ENCODE data around the gene DCD. TPM values are rescaled to one million over a fixed set of nuclear protein-coding genes. Genes with fewer than 3 reads are reported as not detected.
"Not testable (repeated sequence)": the region's sequence is repeated elsewhere in the genome, so short reads cannot be mapped to it uniquely, and the experiment has no call there.

DCD gene
- total RNA-seq, 2 experiments from 2014 or later, result not detected

DNA sequence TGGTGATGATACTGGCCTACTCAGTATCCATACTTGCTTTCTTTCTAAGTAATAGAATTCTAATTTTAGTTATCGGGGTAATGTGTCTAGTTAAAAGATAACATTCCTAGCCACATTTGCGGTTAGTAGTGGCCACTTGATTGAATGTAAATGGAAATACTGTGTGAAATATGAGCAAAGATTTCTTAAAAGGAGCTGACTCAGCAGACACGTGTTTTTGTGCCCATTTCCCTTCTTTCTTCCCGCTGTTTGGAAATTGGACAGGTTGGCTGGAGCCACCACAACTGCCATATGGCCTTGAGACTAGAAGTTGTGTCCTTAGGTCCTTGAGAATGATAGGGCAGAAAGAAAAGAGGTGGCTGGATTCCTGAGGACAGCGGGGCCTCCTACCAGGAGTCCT is 19.8 kb upstream of the DCD start:
- Mint-ChIP-seq H3K4me1 (ENCODE audit: low read depth) (no peaks in the 10 kb centered on the region), H3K27me3 (ENCODE audit: low read depth) (peaks cover 22% of the 10 kb centered on the region), H3K9me3 (ENCODE audit: insufficient read depth) (no peaks in the 10 kb centered on the region), H3K4me3 (no peak overlapping the region), H3K27ac (no peak overlapping the region), H3K36me3 (ENCODE audit: low read depth) (no peaks in the 10 kb centered on the region)
- POLR2A ChIA-PET, result no interaction called here
- CTCF ChIA-PET, result interaction anchor here (1.8 kb wide), 1 partner anchor 9 kb away, joined by 7 read pairs; no protein-coding TSS in a partner anchor
- no peak for ATAC-seq
- DNase-seq, result no peak

GRCh38 chr12:54666008-54666407 is 17.8 kb upstream of the DCD start:
- ChIA-PET CTCF (no interaction called here), POLR2A (no interaction called here)
- peaks cover 17% of the 10 kb centered on the region for H3K27me3 Mint-ChIP-seq (ENCODE audit: low read depth)
- no peaks in the 10 kb centered on the region for H3K36me3 Mint-ChIP-seq (ENCODE audit: low read depth)
- H3K9me3 Mint-ChIP-seq (ENCODE audit: insufficient read depth), result no peaks in the 10 kb centered on the region
- H3K4me3 Mint-ChIP-seq, result no peak overlapping the region
- no peak for ATAC-seq
- H3K27ac Mint-ChIP-seq, result no peak overlapping the region
- H3K4me1 Mint-ChIP-seq (ENCODE audit: low read depth), result no peaks in the 10 kb centered on the region
- DNase-seq, result no peak

- ATAC-seq; CTCF ChIA-PET; POLR2A ChIA-PET; DNase-seq; H3K4me3 Mint-ChIP-seq; H3K36me3 Mint-ChIP-seq (ENCODE audit: low read depth); H3K27ac Mint-ChIP-seq; H3K4me1 Mint-ChIP-seq (ENCODE audit: low read depth); H3K9me3 Mint-ChIP-seq (ENCODE audit: insufficient read depth): not testable (repeated sequence)
- H3K27me3 Mint-ChIP-seq (ENCODE audit: low read depth), result peaks cover 12% of the 10 kb centered on the region
These were observed 17.0 kb upstream of the DCD start for GRCh38 chr12:54665022-54665635.

- Mint-ChIP-seq H3K36me3 (ENCODE audit: low read depth) (no peaks in the 10 kb centered on the region), H3K9me3 (ENCODE audit: insufficient read depth) (no peaks in the 10 kb centered on the region), H3K4me1 (ENCODE audit: low read depth) (no peaks in the 10 kb centered on the region), H3K4me3 (no peak overlapping the region), H3K27ac (no peak overlapping the region), H3K27me3 (ENCODE audit: low read depth) (peaks cover 5% of the 10 kb centered on the region)
- ChIA-PET CTCF (no interaction called here), POLR2A (no interaction called here)
- DNase-seq (no peak), ATAC-seq (no peak)
These were observed 15.4 kb upstream of the DCD start for GRCh38 chr12:54663603-54664002.

GRCh38 chr12:54662026-54662425 is 13.9 kb upstream of the DCD start:
- POLR2A ChIA-PET, result no interaction called here
- H3K27ac Mint-ChIP-seq, result no peak overlapping the region
- ATAC-seq (no peak), DNase-seq (no peak)
- H3K4me1 Mint-ChIP-seq (ENCODE audit: low read depth), result no peaks in the 10 kb centered on the region
- peaks cover 5% of the 10 kb centered on the region for H3K27me3 Mint-ChIP-seq (ENCODE audit: low read depth)
- H3K9me3 Mint-ChIP-seq (ENCODE audit: insufficient read depth), result no peaks in the 10 kb centered on the region
- no peaks in the 10 kb centered on the region for H3K36me3 Mint-ChIP-seq (ENCODE audit: low read depth)
- no peak overlapping the region for H3K4me3 Mint-ChIP-seq
- CTCF ChIA-PET, result no interaction called here

GRCh38 chr12:54661048-54661447 is 12.9 kb upstream of the DCD start:
- H3K27me3 Mint-ChIP-seq (ENCODE audit: low read depth), result peaks cover 6% of the 10 kb centered on the region
- H3K9me3 Mint-ChIP-seq (ENCODE audit: insufficient read depth), result no peaks in the 10 kb centered on the region
- CTCF ChIA-PET, result no interaction called here
- no peak overlapping the region for H3K4me3 Mint-ChIP-seq
- H3K36me3 Mint-ChIP-seq (ENCODE audit: low read depth), result no peaks in the 10 kb centered on the region
- no peak for ATAC-seq
- POLR2A ChIA-PET, result no interaction called here
- no peaks in the 10 kb centered on the region for H3K4me1 Mint-ChIP-seq (ENCODE audit: low read depth)
- no peak overlapping the region for H3K27ac Mint-ChIP-seq
- no peak for DNase-seq

DNA sequence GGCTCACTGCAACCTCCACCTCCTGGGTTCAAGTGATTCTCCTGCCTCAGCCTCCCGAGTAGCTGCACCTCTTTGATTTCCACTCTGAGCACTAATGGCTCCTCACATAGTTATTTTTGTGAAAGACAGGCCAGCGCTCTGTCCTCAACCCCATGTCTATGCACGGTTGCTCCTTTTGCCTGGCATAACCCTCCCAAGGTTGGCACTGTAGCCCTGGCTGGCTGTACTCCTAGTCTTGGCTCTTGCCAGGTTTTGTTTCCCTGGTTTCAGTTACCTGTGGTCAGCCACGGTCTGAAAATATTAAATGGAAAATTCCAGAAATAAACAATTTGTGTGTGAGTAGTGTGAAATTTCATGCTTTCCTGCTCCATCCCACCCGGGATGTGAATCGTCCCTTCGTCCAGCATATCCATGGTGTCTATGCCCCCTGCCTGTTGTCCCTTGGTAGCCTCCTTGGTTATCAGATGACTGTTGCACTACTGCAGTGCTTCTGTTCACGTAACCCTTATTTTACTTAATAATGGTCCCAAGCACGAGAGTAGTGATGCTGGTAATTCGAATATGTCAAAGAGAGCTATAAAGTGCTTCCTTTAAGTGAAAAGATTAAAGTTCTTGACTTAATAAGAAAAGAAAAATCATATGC is 12.3 kb upstream of the DCD start:
- POLR2A ChIA-PET, result no interaction called here
- DNase-seq, result no peak
- no peaks in the 10 kb centered on the region for H3K9me3 Mint-ChIP-seq (ENCODE audit: insufficient read depth)
- no peaks in the 10 kb centered on the region for H3K4me1 Mint-ChIP-seq (ENCODE audit: low read depth)
- no peak for ATAC-seq
- CTCF ChIA-PET, result no interaction called here
- no peak overlapping the region for H3K27ac Mint-ChIP-seq
- H3K27me3 Mint-ChIP-seq (ENCODE audit: low read depth), result peaks cover 8% of the 10 kb centered on the region
- H3K36me3 Mint-ChIP-seq (ENCODE audit: low read depth), result no peaks in the 10 kb centered on the region
- H3K4me3 Mint-ChIP-seq, result no peak overlapping the region

GRCh38 chr12:54658306-54659264 is 10.4 kb upstream of the DCD start:
- Mint-ChIP-seq H3K27me3 (ENCODE audit: low read depth) (peaks cover 12% of the 10 kb centered on the region), H3K4me1 (ENCODE audit: low read depth) (no peaks in the 10 kb centered on the region), H3K4me3 (no peak overlapping the region), H3K9me3 (ENCODE audit: insufficient read depth) (no peaks in the 10 kb centered on the region), H3K27ac (no peak overlapping the region), H3K36me3 (ENCODE audit: low read depth) (no peaks in the 10 kb centered on the region)
- POLR2A ChIA-PET, result no interaction called here
- CTCF ChIA-PET, result interaction anchor here (0.8 to 2.5 kb wide), 20 partner anchors 9 to 419 kb away, joined by 3 to 13 read pairs (median 4); no protein-coding TSS in a partner anchor
- peak; percentile 63 for DNase-seq
- peak; percentile 81 for ATAC-seq

GRCh38 chr12:54657105-54657607 is 9.0 kb upstream of the DCD start:
- Mint-ChIP-seq H3K27ac (no peak overlapping the region), H3K9me3 (ENCODE audit: insufficient read depth) (no peaks in the 10 kb centered on the region), H3K27me3 (ENCODE audit: low read depth) (peaks cover 19% of the 10 kb centered on the region), H3K36me3 (ENCODE audit: low read depth) (no peaks in the 10 kb centered on the region), H3K4me3 (no peak overlapping the region), H3K4me1 (ENCODE audit: low read depth) (no peaks in the 10 kb centered on the region)
- ATAC-seq (no peak), DNase-seq (no peak)
- ChIA-PET POLR2A (no interaction called here), CTCF (no interaction called here)

DNA sequence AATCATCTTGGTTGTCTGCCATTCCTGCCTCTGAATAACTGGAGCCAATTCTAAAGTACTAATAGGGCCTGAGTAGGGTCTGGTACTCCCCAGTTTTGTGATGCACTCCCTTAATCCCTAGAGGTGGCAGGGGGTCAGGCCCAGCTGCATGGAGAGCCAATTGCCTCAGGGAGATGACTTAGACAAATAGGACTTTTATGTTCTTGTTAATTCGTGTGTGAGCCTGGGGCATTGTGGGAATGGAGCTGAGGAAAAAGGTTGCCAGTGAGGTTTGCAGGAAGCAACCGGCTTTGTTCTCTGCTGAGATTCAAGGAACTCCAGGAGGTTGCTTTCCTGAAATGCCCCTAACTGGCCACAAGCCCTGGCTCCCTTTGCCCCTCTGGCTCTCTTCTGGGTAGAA is 6.8 kb upstream of the DCD start:
- CTCF ChIA-PET, result interaction anchor here (1.1 to 1.2 kb wide), 2 partner anchors 75 to 94 kb away, joined by 3 to 4 read pairs; no protein-coding TSS in a partner anchor
- no peaks in the 10 kb centered on the region for H3K4me1 Mint-ChIP-seq (ENCODE audit: low read depth)
- ATAC-seq, result no peak
- no peak overlapping the region for H3K4me3 Mint-ChIP-seq
- no peak for DNase-seq
- POLR2A ChIA-PET, result no interaction called here
- H3K9me3 Mint-ChIP-seq (ENCODE audit: insufficient read depth), result no peaks in the 10 kb centered on the region
- H3K27ac Mint-ChIP-seq, result no peak overlapping the region
- peaks cover 19% of the 10 kb centered on the region for H3K27me3 Mint-ChIP-seq (ENCODE audit: low read depth)
- H3K36me3 Mint-ChIP-seq (ENCODE audit: low read depth), result no peaks in the 10 kb centered on the region

GRCh38 chr12:54653025-54653424 is 4.9 kb upstream of the DCD start:
- ChIA-PET CTCF (no interaction called here), POLR2A (no interaction called here)
- Mint-ChIP-seq H3K27ac (no peak overlapping the region), H3K36me3 (ENCODE audit: low read depth) (no peaks in the 10 kb centered on the region), H3K4me3 (no peak overlapping the region), H3K27me3 (ENCODE audit: low read depth) (peaks cover 19% of the 10 kb centered on the region), H3K9me3 (ENCODE audit: insufficient read depth) (no peaks in the 10 kb centered on the region), H3K4me1 (ENCODE audit: low read depth) (no peaks in the 10 kb centered on the region)
- no peak for DNase-seq
- ATAC-seq, result no peak

GRCh38 chr12:54650889-54651288 is 2.7 kb upstream of the DCD start:
- no peaks in the 10 kb centered on the region for H3K4me1 Mint-ChIP-seq (ENCODE audit: low read depth)
- no peak for DNase-seq
- no peak for ATAC-seq
- CTCF ChIA-PET, result no interaction called here
- H3K9me3 Mint-ChIP-seq (ENCODE audit: insufficient read depth), result no peaks in the 10 kb centered on the region
- H3K27ac Mint-ChIP-seq, result no peak overlapping the region
- POLR2A ChIA-PET, result no interaction called here
- H3K4me3 Mint-ChIP-seq, result no peak overlapping the region
- H3K27me3 Mint-ChIP-seq (ENCODE audit: low read depth), result peaks cover 30% of the 10 kb centered on the region
- H3K36me3 Mint-ChIP-seq (ENCODE audit: low read depth), result no peaks in the 10 kb centered on the region
